CD4-positive, alpha-beta T cell treated with Interleukin-6 at 100 ng/mL for 8 hours (primary cell): ENCODE measurements around the gene MLKL.
"Not testable (repeated sequence)": the region's sequence is repeated elsewhere in the genome, so short reads cannot be mapped to it uniquely, and the experiment has no call there.

Experiments used
- DNase-seq: peaks from one replicate; pipeline ENCODE4 v3.0.0-alpha.2; 2020; ENCODE audit warnings: mixed read lengths, low spot score

The MLKL gene

DNA sequence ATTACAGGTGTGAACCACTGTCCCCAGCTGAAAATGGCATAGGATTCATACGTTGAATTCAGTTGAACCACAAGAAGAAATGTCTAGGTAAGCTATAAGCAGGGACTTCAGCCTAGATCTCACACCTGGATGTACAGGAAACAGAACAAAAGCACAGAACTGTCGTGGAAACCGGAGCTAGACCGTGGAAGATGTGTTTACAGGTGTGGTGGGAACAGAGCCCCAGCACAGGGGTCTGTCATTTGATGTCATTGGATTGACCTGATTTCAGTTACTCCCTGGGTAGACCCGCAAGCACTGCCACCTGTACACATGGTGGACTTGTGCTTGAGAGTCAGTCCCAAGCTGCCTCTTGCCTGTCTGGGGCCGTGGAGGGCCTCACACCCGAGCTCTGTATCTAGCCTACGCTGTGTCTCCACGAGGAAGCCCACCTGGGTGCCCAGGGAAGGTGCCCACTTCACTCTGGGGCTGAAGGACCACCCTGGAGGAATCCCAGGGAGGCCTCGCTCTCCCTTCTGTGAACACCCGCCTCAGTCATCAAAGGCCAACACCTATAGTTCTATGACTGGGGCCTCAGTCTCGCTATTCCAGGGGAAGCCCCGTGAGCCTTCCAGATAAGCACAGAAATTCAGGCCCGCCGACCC, 32.2 kb upstream of the MLKL start:
- no peak for DNase-seq

DNA sequence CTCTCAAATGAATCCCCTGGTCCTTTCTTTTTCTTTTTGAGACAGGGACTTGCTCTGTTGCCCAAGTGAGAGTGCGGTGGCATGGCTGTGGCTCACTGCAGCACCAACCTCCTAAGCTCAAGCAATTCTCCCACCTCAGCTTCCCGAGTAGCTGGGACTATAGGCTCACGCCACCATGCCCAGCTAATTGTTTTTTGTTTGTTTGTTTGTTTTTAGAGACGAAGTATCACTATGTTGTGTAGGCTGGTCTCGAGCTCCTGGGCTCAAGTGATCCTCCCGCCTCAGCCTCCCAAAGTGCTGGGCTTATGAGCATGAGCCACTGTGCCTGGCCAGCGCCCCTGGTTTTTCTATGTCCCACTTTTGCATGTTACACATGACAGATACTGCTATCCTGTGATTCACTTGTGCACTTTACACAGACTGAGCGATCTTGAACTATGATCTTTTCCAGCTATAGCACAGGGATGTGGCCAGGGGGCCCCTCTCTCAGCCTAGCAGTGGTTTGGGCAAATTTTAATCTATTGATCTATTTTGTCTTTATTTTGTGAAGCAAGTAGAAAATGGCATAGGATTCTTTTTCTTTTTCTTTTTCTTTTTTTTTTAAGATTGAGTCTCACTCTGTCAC, 31.3 kb upstream of the MLKL start:
- DNase-seq = no peak

- no peak for DNase-seq
These were observed 29.4 kb upstream of the MLKL start for GRCh38 chr16:74729783-74730683.

- no peak for DNase-seq
These were observed 27.2 kb upstream of the MLKL start for GRCh38 chr16:74727903-74728302.

GRCh38 chr16:74726716-74727115, 26.1 kb upstream of the MLKL start:
- no peak for DNase-seq

GRCh38 chr16:74725651-74726455, 25.2 kb upstream of the MLKL start:
- no peak for DNase-seq

DNA sequence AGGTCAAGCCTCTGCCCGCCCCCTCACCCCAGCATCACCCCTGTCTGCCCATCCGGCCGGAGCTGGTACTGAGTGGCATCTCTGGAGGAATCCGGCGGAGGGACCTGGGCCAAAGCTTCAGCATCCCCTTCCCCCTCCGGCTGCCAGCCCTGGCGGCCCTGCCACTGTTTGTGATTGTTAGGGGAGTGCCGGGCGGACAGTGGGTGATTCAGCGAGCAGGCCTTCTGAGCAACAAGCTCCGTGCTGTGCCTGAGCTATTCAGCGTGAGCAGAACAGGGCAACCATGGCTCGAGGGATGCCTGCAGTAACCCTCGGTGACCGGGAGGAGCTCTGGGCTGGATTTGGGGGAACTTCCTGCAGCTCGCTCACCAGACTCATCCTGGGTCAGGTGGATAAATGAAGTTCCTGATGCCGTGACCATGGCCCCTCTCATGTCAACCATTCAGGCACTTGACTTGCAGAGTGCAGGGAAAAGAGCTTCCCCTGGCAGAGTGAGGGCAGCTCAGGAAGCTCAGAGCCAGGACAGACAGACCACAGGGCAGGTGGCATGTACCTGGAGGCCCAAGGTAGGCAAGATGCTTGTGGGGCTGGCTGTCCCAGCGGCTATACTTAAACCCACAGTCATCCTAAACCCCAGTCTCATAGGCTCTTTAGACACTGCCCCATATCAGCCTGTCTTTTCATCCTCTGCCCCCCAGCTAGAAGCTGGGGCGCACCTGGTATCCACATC, 24.3 kb upstream of the MLKL start:
- no peak for DNase-seq

DNA sequence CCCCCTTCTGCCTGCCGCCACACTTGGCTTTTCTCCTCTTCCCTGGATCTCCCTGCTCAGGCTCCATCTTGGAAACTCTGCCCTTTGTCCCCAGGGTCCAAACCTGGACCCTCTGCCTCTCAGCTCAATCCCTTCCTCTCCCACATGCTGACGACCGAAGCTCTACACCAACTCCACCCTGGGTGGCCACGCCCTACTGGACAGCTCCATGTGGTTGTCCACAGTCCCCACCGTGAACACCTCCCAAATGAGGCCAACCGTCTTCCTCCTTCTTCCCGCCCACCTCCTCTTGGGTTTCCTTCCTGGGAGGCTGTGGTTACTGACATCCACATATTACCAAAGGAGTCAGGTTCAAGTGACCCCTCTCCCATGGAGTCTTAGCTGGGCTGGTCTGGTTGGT, 22.6 kb upstream of the MLKL start:
- DNase-seq = no peak

DNA sequence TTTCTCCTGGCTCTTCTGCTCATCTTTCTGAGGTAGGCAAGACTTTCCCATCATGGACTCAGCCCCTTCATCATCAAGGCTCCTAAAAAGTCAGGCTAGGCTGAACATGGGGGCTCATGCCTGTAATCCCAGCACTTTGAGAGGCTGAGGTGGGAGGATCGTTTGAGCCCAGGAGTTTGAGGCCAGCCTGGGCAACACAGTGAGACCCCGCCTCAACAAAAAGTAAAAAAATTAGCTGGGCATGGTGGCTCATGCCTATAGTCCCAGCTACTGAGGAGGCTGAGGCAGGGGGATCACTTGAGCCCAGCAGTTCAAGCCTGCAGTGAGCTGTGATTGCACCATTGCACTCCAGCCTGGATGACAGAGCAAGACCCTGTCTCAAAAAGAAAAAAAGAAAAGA, 21.5 kb upstream of the MLKL start:
- DNase-seq = not testable (repeated sequence)

- DNase-seq = no peak
These were observed 21.1 kb upstream of the MLKL start for GRCh38 chr16:74721716-74722115.

- no peak for DNase-seq
These were observed 19.9 kb upstream of the MLKL start for GRCh38 chr16:74720579-74720978.

GRCh38 chr16:74718741-74719610, 18.3 kb upstream of the MLKL start:
- DNase-seq = no peak

DNA sequence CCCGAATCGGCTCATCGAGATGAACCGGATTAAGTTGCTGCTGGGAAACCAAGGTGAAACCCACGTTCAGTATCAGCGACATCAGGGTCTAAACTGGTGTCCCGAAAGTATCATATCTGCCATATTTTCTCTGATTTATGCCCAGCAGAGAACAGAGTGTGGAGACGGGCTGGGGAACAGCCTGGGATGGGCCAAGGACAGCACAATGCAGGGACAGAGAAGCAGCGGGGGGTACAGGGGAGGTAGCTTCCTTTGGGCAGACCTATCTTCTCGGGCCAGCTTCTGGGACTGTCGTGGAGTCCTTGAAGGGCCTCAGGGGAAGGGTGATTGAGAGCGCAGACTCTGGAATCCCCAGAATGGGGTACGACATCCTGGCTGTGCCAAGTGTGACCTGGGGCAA, 17.5 kb upstream of the MLKL start:
- DNase-seq = no peak

- no peak for DNase-seq
These were observed 16.7 kb upstream of the MLKL start for GRCh38 chr16:74717367-74717766.

- DNase-seq = no peak
These were observed 15.7 kb upstream of the MLKL start for GRCh38 chr16:74716355-74716754.

GRCh38 chr16:74713876-74714275, 13.2 kb upstream of the MLKL start:
- no peak for DNase-seq

DNA sequence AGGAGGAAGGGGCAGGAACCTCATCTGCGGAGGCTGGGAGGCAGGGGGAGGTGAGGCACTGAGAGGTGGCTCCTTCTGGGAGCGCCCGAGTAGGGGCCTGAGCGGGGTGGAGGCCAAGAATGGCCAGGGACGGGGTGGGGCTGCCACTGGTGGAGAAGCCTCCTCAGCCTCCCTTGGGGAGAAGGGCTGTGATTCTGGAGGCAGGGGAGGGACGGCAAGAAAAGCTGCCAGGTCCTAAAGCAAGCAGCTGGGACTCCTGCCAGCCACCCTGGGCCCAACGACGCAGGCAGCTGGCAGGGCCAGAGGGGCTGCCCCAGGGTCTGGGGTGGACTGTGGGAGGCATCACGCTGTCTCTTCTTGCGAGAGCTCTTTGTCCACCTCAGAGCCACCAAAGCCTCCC, 12.7 kb upstream of the MLKL start:
- DNase-seq = no peak

DNA sequence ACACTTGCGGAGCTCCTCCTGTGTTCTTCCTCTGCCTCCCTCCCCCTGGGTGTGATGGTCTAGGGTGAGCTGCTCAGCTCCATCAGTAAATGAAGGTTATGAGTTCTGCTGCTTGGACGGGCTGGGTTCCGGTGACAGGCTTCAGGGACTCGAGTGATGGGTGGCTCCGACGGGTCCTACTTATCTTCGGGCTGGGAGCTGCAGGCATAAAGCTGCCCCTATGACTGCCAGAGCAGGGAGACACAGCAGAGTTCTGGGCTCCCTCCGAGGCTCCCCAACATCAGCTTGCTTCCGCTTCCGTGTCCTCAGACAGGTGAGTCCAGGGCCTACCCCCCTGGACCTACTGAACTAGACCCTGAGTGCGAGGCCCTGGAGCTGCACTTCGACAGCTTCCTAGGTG, 11.3 kb upstream of the MLKL start:
- DNase-seq = no peak

GRCh38 chr16:74710401-74710800, 9.7 kb upstream of the MLKL start:
- DNase-seq = no peak

GRCh38 chr16:74709441-74709877, 8.8 kb upstream of the MLKL start:
- peak; percentile 83 for DNase-seq

GRCh38 chr16:74700116-74700437, 585 bp downstream of the MLKL start:
- peak; percentile 29 for DNase-seq
